Natural killer cell (primary cell): ENCODE results near the gene ZNF536. TPM values are rescaled to one million over a fixed set of nuclear protein-coding genes. Genes with fewer than 3 reads are reported as not detected.

Experiments
- ATAC-seq, 3 donors: fragments of 150-1000 bp in 2 of 3; fragments of 200-7000 bp in 1 of 3; cut with Tn5 transposase; 1 replicate in 1 of 3; 2 replicates in 2 of 3; pipeline ENCODE4 v1.10.0; 2021; ENCODE audit warnings: mild to moderate bottlenecking in 2 of 3, moderate library complexity in 2 of 3
- DNase-seq, 2 donors: peaks; one replicate each; pipeline versions ENCODE4 v3.0.0 to v3.0.0-alpha.2; 2013 to 2021; ENCODE audit warnings: mixed read lengths in 1 of 2
- H3K27ac ChIP-seq: one replicate; pipeline ENCODE4 v1.5.1; 2013; ENCODE audit warnings: mild to moderate bottlenecking, low read length
- H3K27me3 ChIP-seq: one replicate; pipeline ENCODE4 v1.6.1; 2013; ENCODE audit warnings: low read length; ENCODE audit not compliant: control insufficient read depth, insufficient read depth
- H3K36me3 ChIP-seq: one replicate; pipeline ENCODE4 v1.6.1; 2013; ENCODE audit warnings: low read length; ENCODE audit not compliant: control insufficient read depth, insufficient read depth
- H3K4me1 ChIP-seq: one replicate; pipeline ENCODE4 v1.6.1; 2013; ENCODE audit warnings: low read length; ENCODE audit not compliant: control insufficient read depth, insufficient read depth
- H3K4me3 ChIP-seq: one replicate; pipeline ENCODE4 v1.5.1; 2013; ENCODE audit warnings: low read length
- H3K9me3 ChIP-seq: one replicate; pipeline ENCODE4 v1.6.1; 2013; ENCODE audit warnings: low read length; ENCODE audit not compliant: control insufficient read depth, insufficient read depth
- H3K27ac Mint-ChIP-seq, 2 donors: one replicate each; pipeline ENCODE4 v1.8.0; 2022; ENCODE audit warnings: mild to moderate bottlenecking in 2 of 2, mixed read lengths in 2 of 2, moderate library complexity in 1 of 2
- H3K27me3 Mint-ChIP-seq, 2 donors: one replicate each; pipeline ENCODE4 v1.8.0; 2022; ENCODE audit warnings: low read depth in 2 of 2, mixed read lengths in 2 of 2
- H3K36me3 Mint-ChIP-seq: one replicate; pipeline ENCODE4 v1.8.0; 2022; ENCODE audit warnings: mixed read lengths
- H3K4me1 Mint-ChIP-seq, 2 donors: one replicate each; pipeline ENCODE4 v1.8.0; 2022; ENCODE audit warnings: mixed read lengths in 2 of 2
- H3K4me3 Mint-ChIP-seq: one replicate; pipeline ENCODE4 v1.8.0; 2022; ENCODE audit warnings: mild to moderate bottlenecking, moderate library complexity, mixed read lengths
- H3K9me3 Mint-ChIP-seq, 2 donors: one replicate each; pipeline ENCODE4 v1.8.0; 2022; ENCODE audit warnings: mixed read lengths in 2 of 2
- CTCF ChIP-seq: fragments of 200-600 bp; IDR thresholded peaks from one replicate; pipeline ENCODE4 v1.8.0; 2022; ENCODE audit warnings: antibody characterized with exemption
- WGBS: methylation state at CpG from one replicate; pipeline ENCODE4 v1.1.7; 2013; ENCODE audit warnings: missing lambda C conversion rate; ENCODE audit not compliant: insufficient coverage; 5-methylcytosine and 5-hydroxymethylcytosine counted together
- intact Hi-C: fragments of 100-400 bp; cut with micrococcal nuclease; formaldehyde crosslinking; loops from one replicate; pipeline ENCODE4 v1.14.2; 2022
- total RNA-seq, 4 donors: library from RNA; stranded (reverse); fragments of 120-200 nt in 1 of 4; gene quantifications; one replicate each; pipeline versions ENCODE4 v1.2.3 to v1.2.4, GENCODE V29; 2013 to 2022

Gene ZNF536
- total RNA-seq, 3 donors from 2014 or later (not counting 1 experiment from before 2014, with no cell fraction given) = not detected

- no peak overlapping the region for H3K27ac ChIP-seq
- no peak overlapping the region for H3K4me3 ChIP-seq
- WGBS = 91% methylated on average over 6 of the region's 6 CpGs
- no peaks in the 10 kb centered on the region for H3K27me3 ChIP-seq
- H3K4me1 ChIP-seq = no peaks in the 10 kb centered on the region
- no peak overlapping the region for H3K27ac Mint-ChIP-seq
- ATAC-seq (no peak), DNase-seq (no peak)
- H3K36me3 Mint-ChIP-seq = no peaks in the 10 kb centered on the region
- H3K9me3 Mint-ChIP-seq = no peaks in the 10 kb centered on the region
- no peaks in the 10 kb centered on the region for H3K9me3 ChIP-seq
- intact Hi-C loops = no loop called here
- H3K27me3 Mint-ChIP-seq = peaks cover 2 to 14% of the 10 kb centered on the region in 2 donors
- no peak for TF ChIP-seq CTCF
- H3K4me3 Mint-ChIP-seq = no peak overlapping the region
- H3K4me1 Mint-ChIP-seq = no peaks in the 10 kb centered on the region
- no peaks in the 10 kb centered on the region for H3K36me3 ChIP-seq
Observed at GRCh38 chr19:30336290-30336689, 35.9 kb upstream of the ZNF536 start.

GRCh38 chr19:30338041-30338456 is 34.1 kb upstream of the ZNF536 start:
- no peak for ATAC-seq
- H3K36me3 Mint-ChIP-seq = no peaks in the 10 kb centered on the region
- intact Hi-C loops = no loop called here
- H3K4me1 ChIP-seq = no peaks in the 10 kb centered on the region
- no peaks in the 10 kb centered on the region for H3K9me3 Mint-ChIP-seq
- WGBS = 94% methylated on average over 3 of the region's 3 CpGs
- no peaks in the 10 kb centered on the region for H3K27me3 ChIP-seq
- no peaks in the 10 kb centered on the region for H3K27me3 Mint-ChIP-seq
- H3K4me3 Mint-ChIP-seq = no peak overlapping the region
- no peaks in the 10 kb centered on the region for H3K36me3 ChIP-seq
- DNase-seq = no peak
- H3K4me3 ChIP-seq = no peak overlapping the region
- H3K27ac ChIP-seq = no peak overlapping the region
- H3K9me3 ChIP-seq = no peaks in the 10 kb centered on the region
- TF ChIP-seq CTCF = no peak
- H3K27ac Mint-ChIP-seq = no peak overlapping the region
- H3K4me1 Mint-ChIP-seq = no peaks in the 10 kb centered on the region

GRCh38 chr19:30338878-30339623 is 33.1 kb upstream of the ZNF536 start:
- ATAC-seq = no peak
- no peaks in the 10 kb centered on the region for H3K4me1 ChIP-seq
- intact Hi-C loops = no loop called here
- Mint-ChIP-seq H3K4me3 (no peak overlapping the region), H3K9me3 (no peaks in the 10 kb centered on the region), H3K4me1 (no peaks in the 10 kb centered on the region), H3K36me3 (no peaks in the 10 kb centered on the region), H3K27ac (no peak overlapping the region), H3K27me3 (no peaks in the 10 kb centered on the region)
- no peaks in the 10 kb centered on the region for H3K36me3 ChIP-seq
- TF ChIP-seq CTCF = no peak
- no peaks in the 10 kb centered on the region for H3K9me3 ChIP-seq
- H3K27me3 ChIP-seq = no peaks in the 10 kb centered on the region
- WGBS = 86% methylated on average over 12 of the region's 12 CpGs
- H3K4me3 ChIP-seq = no peak overlapping the region
- no peak for DNase-seq
- no peak overlapping the region for H3K27ac ChIP-seq
